ENCODE results near the gene TOMT.

TOMT gene

GRCh38 chr11:72105888-72106287 is at the start of gene TOMT:
TSS of gene TOMT (plus strand) at chr11:72105924. CDS start at chr11:72105952, 28 bp downstream.
- no peak for DNase-seq

- no peak for DNase-seq
These were observed 47.2 kb upstream of the TOMT start for GRCh38 chr11:72058416-72059034.

GRCh38 chr11:72061739-72062396 is 43.9 kb upstream of the TOMT start:
- no peak for DNase-seq

GRCh38 chr11:72066855-72067254 is 38.9 kb upstream of the TOMT start:
- DNase-seq = no peak

GRCh38 chr11:72067266-72067665 is 38.5 kb upstream of the TOMT start:
- DNase-seq = no peak

GRCh38 chr11:72067676-72068075 is 38.0 kb upstream of the TOMT start:
- no peak for DNase-seq

- DNase-seq = no peak
These were observed 36.5 kb upstream of the TOMT start for GRCh38 chr11:72069200-72069599.

- DNase-seq = peak; percentile 48
These were observed 35.9 kb upstream of the TOMT start for GRCh38 chr11:72069787-72070251.

GRCh38 chr11:72070491-72070890 is 35.2 kb upstream of the TOMT start:
- DNase-seq = no peak

GRCh38 chr11:72072348-72072747 is 33.4 kb upstream of the TOMT start:
- DNase-seq = no peak

GRCh38 chr11:72075109-72075508 is 30.6 kb upstream of the TOMT start:
- no peak for DNase-seq

GRCh38 chr11:72075756-72076155 is 30.0 kb upstream of the TOMT start:
- no peak for DNase-seq

- DNase-seq = no peak
These were observed 27.2 kb upstream of the TOMT start for GRCh38 chr11:72078477-72078876.

GRCh38 chr11:72079819-72080325 is 25.9 kb upstream of the TOMT start:
- DNase-seq = no peak

- peak; percentile 99 for DNase-seq
These were observed 25.2 kb upstream of the TOMT start, which contains the start of the genes LRRC51 and NUMA1 for GRCh38 chr11:72080326-72081183. TSS of gene LRRC51 (plus strand) at chr11:72080850. CDS start at chr11:72089084, 8,234 bp downstream. TSS of gene NUMA1 (minus strand) at chr11:72080542. CDS start at chr11:72035943, 44,599 bp downstream.

GRCh38 chr11:72081184-72081644 is 24.5 kb upstream of the TOMT start:
- no peak for DNase-seq

- no peak for DNase-seq
These were observed 23.8 kb upstream of the TOMT start for GRCh38 chr11:72081821-72082453.

GRCh38 chr11:72083414-72083813 is 22.3 kb upstream of the TOMT start:
- DNase-seq = no peak

- no peak for DNase-seq
These were observed 21.6 kb upstream of the TOMT start for GRCh38 chr11:72084076-72084475.

GRCh38 chr11:72084965-72085364 is 20.8 kb upstream of the TOMT start:
- DNase-seq = no peak

GRCh38 chr11:72085621-72086351 is 19.9 kb upstream of the TOMT start:
- DNase-seq = no peak
